ENCODE data around the gene NKAIN2. TPM values are rescaled to one million over a fixed set of nuclear protein-coding genes. Genes with fewer than 3 reads are reported as not detected.
"Not testable (repeated sequence)": the region's sequence is repeated elsewhere in the genome, so short reads cannot be mapped to it uniquely, and the experiment has no call there.

NKAIN2 gene
- polyA plus RNA-seq, 3 donors: 14.1 to 20.8 (median 18.0) TPM

DNA sequence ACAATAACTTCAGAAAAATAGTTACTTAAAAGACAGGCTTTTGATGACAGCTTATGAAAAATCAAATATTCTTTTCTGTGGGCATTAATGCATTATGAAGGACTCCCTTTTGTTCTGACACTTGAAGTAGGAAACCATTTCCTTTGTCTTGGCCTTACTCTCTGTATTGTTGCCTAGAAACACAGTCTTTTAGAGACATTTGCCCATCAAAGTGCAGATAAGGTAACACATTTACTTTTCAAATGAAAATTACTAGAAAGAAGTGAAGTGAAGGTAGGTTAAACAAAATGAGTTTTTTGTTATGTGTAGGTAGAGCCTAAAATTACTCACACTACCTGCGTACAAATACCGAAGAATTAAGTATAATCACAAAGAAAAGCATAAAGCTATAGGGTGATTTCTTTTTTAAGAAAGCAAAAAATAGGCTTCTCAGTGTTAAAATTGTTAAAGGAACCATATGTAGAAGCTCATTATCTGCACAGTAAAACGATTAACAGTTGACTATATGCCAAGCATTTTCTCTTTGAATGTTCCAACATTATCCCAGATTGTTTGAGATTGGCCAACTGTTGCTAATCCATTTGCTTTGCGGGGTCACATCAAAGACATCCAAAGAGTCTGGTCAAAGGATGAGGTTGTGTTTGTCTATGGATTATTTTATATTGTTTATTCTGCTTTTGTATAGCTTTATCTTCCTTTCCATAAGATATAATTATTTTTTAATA lies 616.6 kb downstream of the NKAIN2 start:
- peak; percentile 48 for DNase-seq

DNA sequence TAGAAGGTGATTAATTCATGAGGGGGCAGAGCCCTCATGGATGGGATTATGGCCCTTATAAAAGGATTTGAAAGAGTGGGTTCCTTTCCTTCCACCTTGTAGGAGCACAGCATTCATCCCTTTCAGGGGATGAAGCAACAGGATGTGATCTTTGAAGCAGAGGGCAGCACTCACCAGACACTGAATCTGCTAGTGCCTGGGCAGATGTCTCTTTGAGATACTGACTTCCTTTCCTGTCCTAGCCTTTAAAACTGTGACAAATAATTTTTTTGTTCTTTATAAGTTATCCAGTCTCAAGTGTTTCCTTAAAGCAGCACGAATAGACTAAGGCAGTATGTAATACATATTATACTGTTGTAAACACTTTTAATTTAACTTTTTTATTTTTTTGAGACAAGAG lies 620.0 kb downstream of the NKAIN2 start:
- DNase-seq: no peak

DNA sequence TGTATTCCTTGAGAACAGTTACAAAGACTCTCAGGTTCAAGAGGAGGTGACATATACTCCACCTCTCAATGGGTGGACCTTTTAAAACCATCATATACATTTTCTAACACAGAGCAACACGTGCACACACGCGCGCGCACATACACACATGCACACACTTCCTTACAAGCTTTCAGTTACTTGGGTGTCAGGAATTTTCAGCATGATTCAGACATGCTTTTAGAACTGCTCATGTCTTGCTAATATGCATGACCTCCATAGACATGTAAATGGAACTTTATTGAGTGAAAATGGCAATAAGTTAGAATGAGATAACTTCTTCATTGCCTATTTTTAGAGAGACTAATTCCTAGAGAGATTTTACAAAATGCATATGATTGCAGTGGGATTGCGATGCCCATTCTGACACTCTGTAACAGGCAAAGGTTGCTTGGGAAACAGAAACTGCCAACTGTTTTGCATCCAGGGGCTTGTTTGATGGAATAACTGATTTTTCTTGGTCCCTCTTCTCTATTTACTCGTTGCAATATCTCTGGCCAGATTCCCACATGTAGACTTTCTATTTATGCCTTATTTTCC lies 627.2 kb downstream of the NKAIN2 start:
- no peak for DNase-seq

DNA sequence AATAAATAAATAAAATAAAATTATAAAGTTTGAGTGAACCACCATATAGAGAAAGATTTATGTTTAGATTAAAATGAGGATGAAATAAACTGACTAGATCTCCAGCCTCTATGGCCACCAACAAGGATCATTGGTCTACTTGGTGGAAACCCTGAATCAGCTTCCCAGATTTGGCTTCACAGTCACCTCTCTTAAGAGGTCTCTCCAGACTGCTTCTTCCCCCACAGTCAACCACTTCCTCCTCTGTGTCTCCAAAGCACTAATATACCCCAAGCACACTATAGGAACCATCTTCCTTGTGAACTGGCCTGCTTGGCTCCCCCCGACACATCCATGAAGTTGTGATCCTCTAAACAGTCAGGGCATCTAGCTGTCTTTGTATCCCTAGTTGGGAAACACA lies 629.0 kb downstream of the NKAIN2 start:
- DNase-seq: no peak

DNA sequence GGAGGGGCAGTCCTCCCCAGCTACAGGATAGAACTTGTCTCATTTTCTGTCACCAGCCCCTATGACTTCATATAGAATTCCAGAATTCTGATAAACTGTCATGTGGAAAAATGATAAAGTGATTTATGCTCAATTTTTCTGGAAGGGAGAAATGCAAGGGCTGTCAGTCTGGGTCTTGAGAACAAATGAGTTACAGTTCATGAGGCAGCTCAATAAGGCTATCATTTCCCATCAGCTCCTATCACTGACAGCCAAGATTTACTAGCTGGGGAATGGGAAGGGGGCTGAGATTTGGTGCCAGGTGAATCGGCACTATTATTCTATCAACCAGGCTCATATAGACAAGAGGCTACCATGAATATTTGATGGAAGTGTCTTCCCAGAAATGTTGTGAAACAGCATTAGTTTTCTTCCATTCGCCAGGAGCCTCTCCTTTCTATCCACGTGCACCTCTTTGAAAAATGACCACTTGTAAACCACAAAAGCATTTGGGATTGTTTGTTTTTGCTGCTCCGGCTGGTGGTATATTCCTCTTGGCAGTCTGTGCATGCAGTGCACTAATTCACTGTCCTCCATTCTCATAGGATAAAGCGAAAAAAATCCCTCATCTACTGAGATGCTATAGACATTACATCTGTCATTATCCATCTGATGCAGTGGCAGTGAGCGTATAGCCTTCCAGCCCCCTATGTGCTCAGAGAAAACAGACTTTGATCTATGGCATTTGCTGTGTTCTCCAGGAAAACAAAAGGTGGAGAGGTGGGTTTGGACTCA lies 629.9 kb downstream of the NKAIN2 start:
- DNase-seq: no peak

DNA sequence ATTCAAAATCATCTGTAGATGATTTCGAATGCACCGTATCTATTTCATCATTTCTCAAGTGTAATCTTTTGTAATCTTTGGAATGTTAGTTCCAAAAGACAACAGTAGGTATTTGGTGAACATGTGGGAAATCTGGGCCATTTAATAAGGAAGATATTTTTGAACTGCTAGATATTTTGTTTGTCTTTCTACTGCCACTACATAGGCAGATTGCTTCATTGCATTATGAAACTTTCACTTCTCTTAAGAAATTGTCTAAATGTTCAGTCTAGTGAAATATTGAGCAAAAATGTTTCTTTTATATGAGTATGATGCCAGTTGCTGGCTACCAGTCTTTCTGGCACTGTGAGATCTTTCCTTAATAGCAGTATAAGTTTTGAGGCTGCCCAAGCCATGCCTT lies 630.8 kb downstream of the NKAIN2 start:
- DNase-seq: no peak

DNA sequence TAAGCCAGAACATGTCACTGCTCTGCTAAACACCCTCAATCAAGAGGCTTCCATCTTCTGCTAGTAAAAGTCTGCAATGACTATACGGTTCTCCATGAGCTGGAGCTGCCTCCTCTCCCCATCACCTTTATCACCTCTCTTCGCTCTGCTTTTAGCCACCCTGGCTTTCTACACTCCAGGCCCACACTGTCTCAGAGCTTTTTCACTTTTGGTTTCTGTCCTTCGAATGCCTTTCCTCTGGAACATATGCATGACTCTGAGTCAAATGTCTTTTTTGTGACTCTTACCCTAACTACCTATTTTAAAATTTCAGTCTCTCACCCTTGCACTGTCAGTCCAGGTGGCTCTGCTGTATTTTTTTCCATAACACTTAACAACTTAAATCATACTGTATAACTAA lies 633.1 kb downstream of the NKAIN2 start:
- DNase-seq: no peak

DNA sequence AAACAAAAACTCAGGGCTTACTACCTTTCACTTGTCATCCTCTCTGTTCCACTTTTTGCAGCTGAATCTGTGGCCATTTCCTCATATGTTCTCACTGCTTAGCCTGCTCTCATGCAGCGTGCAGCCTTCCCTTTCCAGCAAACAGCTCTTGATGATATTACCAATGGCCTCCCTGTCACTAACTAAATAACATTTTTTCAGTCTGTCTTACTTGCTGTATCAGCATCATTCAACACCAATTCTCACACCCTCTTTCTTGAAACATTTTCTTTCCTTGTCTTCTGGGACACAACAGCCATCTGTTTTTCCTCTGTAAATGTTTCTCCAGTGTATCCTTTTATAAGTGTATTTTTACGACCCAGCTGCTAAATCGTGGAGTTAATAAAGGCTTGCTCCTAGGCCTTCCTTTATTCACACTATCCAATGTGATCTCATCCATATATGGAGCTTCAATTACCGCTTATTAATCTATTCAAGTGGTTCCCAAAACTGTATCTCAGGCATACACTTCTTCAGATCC lies 634.9 kb downstream of the NKAIN2 start:
- DNase-seq: no peak

DNA sequence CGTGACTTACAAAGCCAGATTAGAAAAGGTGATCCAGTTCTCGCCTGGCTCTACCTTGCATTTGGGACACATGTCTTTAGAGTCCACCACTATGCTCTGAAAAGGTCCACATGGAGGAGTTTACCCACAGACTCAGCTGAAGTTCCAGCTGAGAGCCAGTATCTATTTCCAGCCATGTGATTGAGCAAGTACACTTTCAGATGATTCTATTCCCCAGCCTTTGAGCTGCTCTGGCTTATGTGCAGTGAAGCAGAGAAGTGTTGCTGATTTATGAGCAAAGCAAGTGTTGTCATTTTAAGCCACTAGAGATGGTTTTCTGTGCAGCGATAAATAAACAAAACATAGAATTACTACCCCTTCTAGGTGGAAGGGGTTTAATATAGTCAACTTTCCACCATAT lies 637.8 kb downstream of the NKAIN2 start:
- DNase-seq: no peak

DNA sequence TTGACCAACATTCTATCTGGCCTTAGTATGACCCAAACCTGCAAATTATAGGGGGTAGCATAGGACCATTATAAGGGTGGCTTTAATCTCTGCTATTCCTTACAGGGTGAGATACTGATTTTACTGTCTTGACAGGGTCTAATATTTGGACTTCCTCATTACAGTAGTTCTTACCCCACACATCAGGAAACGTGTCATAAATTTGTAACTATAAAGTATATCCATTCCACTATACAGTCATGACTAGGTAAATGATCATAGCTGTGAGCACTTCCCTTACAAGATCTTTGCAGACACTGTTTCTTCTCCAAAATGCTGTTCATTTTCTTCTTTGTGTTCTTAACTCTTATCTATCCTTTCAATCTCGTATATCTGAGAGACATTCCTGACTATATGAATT lies 639.9 kb downstream of the NKAIN2 start:
- no peak for DNase-seq

DNA sequence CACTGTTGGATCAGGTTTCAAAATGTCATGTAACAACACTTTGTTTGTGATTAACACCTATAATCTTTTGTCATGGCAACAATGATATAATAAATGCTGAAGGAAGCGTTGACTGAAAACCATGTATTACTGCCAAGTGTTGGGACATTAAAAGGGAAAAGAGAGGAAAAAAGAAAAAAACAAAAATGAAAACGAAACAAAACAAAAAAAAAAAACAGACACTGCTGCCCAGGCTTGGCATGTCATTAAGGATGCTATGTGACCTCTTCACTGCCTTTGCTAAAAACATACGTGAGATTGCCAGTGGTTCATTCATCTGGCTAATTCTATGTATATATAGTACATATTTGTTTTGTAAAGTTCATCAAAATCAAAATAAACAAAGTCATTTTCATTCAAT lies 641.9 kb downstream of the NKAIN2 start:
- DNase-seq: no peak

DNA sequence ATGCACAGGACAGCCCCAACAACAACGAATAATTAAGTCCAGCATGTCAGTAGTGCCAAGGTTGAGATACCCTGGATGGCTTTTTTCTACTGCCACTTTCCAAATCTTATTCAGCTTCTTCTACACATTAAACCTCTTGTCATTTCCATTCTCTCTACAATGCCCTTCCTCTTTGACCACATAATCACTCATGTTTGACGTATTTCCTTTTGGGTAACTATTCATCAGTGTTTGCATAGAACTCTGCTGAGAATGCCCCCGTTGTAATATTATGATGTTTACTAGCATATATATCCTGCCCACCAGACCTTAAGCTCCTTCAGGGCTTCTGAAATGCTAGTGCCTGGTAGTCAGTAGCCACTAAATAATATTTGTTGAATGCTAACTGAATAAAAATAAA lies 643.3 kb downstream of the NKAIN2 start:
- no peak for DNase-seq

DNA sequence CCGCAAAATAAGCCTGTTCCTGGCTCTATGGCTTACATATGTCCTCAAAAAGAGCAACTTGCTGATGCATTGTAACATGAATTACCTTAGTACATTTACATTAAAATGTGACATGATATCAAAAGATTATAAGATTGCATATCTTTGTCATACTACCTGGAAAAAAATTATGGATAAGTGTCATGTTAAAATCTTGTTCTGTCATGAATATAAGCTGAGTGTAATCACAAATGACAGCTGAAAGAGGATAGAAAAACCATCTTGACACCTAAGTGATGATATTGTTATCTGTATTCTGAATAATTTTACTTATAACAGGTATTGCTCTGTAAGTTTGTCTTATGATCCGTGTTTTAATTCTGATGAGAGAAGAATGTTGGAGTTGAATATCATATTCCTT lies 655.6 kb downstream of the NKAIN2 start:
- no peak for DNase-seq

DNA sequence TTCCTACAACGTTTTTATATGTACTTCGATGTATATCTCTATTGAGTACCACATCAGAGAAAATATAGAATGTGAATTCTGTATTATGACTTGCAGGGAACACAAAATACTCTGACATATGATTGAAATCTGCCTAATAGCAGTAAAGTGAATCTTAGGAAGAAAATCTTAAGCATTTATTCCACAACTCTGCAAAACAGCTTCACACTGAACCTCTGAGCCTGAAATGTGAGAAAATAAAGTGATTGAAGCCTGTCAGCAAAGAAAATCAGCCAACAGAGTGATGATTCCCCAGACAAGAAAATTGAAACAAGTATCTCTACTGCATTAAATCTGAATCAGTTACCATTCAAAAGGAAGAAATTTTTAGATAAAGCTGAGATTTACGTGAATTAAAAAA lies 659.1 kb downstream of the NKAIN2 start:
- no peak for DNase-seq

DNA sequence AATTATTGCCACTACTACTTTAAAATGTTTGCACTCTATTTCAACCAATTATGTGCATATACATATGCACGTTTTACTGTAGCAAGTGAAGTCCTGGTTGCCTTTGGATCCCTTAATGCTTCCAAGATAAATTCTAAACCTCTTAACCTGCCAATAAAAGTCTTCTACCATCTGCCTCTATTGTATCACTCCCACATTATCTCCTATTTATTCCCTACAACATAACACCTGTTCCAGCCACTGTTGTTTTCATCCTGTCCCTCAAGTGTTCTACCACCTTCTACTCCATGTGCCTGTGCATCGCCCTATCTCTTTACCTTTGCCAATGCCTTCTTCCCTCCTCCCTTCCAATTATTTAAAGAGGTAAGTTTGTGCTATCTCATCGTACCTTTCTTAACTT lies 659.6 kb downstream of the NKAIN2 start:
- no peak for DNase-seq

DNA sequence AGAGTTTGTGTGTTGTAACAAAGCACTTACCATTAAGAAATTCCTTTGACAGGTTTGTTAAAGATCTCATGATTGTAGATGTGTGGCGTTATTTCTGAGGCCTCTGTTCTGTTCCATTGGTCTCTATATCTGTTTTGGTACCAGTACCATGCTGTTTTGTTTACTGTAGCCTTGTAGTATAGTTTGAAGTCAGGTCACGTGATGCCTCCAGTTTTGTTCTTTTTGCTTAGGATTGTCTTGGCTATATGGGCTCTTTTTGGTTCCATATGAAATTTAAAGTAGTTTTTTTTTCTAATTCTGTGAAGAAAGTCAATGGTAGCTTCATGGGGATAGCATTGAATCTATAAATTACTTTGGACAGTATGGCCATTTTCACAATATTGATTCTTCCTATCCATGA lies 660.9 kb downstream of the NKAIN2 start:
- not testable (repeated sequence) for DNase-seq

DNA sequence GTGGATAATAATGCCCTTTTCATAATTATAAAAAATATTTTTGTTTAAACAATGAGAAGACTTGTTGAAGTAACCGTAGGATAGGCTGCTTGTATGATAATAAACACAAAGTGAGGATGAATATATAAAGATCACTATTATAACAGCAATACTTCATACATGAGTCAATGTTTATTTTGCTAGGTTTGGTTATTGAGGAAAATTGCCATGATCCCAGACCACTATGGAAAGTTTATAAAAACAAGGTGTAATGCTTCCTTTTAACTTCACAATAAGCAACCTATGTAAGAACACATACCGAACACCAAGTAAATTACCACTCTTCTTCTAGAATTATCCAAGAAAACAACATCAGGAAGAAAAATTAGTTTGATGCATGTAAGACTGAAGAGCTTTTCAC lies 663.3 kb downstream of the NKAIN2 start:
- DNase-seq: no peak

DNA sequence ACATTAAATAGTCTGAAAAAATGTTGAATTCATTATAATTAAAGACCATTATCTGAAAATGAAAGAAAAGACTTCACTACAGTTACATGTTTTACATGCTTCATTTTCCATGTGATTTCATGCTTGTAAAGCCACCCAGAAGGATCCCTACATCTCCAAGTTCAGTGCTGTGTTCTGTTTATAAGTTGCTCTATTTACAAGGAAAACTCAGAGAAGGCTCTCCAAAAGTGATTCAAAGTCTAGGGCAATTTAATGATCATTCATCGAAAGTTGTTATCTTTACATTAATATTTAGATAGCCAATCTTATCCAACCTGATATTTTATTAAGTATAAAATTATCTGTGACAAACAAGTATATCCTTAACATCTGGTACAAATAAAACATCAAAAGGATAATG lies 663.7 kb downstream of the NKAIN2 start:
- DNase-seq: no peak

DNA sequence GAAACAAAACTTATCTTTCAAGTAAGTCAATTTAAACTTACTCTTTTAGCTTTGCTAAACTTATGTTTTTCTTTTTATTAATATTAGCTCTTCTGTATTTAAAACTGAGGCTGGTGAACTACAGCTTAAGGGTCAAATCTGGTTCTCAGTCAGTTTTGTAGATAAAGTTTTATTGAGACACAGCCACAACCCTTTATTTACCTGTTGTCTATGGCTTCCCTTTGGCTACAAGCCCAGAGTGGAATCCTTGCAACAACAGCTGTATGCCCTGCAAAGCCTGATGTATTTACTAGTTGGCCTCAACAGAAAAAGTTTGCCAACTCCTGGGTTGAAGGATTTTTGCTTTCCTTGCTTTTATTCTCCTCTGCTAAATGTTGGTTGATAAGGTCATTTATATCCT lies 667.1 kb downstream of the NKAIN2 start:
- no peak for DNase-seq

DNA sequence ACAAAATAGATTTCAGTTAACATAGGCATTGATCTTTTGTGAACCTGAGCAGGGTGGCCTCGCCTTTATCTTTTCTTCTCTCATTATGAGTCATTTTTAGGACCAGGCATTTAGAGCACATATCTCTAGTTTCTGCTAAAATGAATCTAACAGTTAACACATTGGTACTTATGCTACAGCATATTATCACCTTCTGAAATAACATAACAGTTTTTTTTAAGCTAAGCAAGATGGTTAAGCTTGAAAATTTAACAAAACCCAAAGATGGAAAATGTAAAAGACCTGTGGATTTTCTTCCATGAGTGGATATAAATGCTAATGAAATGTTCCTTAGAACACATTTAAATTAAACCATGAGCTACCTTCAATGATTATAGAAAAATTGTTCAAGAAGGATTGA lies 671.5 kb downstream of the NKAIN2 start:
- DNase-seq: no peak

DNA sequence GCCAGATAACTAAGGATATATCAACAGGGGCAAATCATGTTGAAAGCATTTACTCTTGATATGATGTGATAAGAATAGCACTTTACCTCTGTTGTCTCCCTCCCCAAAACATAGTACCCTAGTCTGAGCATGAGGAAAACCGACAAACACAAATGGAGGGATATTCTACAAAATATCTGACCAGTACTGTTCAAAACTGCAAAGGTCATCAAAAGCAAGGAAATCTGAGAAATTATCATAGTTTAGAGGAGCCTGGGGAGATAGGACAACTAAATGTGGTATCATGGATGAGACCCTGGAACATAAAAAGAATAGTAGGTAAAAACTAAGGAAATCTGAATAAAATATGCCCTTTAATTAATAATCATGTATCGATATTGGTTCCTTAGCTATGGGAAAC lies 675.2 kb downstream of the NKAIN2 start:
- DNase-seq: no peak

DNA sequence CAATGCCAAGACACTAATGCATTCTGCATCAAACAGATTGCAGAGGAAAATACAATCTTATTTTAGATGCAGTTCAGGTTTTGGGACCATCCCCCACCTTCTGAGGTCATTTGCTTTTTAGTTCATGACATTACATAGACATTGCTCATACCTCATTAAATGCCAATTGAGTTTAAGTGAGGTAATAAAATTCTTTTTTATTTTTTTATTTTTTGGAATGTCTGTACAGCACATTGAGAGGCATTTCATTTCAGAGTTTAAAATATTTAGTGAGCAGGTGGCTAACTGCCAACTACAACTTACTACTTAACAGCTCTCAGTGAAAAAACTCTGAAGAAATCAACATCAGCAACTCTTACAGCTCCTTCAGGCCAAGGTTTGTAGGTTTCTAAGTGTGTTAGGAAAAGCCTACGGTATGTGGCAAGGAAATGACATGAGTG lies 676.3 kb downstream of the NKAIN2 start:
- DNase-seq: no peak

DNA sequence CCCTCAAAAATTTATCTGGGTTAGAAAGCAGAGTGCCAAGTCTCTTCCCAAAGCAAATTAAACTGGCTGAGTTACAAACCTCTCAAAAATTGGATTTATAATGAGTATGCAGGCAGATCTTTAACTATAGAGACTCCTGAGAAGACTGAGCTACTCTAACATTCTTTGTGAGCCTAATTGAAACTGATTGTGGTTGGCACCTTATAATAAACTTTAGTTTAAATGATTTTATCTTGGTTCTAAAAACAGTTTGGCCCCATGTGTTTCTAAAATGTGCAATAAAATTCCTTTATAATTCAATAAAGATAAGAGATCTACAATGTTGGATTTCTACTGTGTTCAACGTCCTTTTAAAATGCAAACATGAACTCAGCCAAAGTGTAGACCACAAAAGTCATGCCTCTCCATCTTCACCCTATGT lies 678.4 kb downstream of the NKAIN2 start:
- DNase-seq: no peak
